Loucy (cell line): ENCODE data around the gene ARHGAP45.

Experiments used
- CTCF ChIP-seq: fragments of 200-600 bp; sonication (generic); conservative IDR thresholded peaks from 2 replicates; pipeline ENCODE4 v1.5.1; 2014; ENCODE audit warnings: mild to moderate bottlenecking, antibody characterized with exemption, low read length
- EZH2phosphoT487 ChIP-seq: fragments of 200-600 bp; IDR thresholded peaks from 2 replicates; pipeline ENCODE4 v1.6.1; 2018; ENCODE audit warnings: antibody characterized with exemption, mild to moderate bottlenecking, moderate library complexity, borderline replicate concordance

GRCh38 chr19:1113030-1113985, 46.3 kb downstream of the ARHGAP45 start:
- TF ChIP-seq CTCF (peak; percentile 70), EZH2phosphoT487 (no peak)
